CD14-positive monocyte (primary cell): Measurements from ENCODE around the gene DNMT3A. TPM values are rescaled to one million over a fixed set of nuclear protein-coding genes. Genes with fewer than 3 reads are reported as not detected.

Experiments
- DNase-seq, 3 donors: peaks; one replicate each; pipeline ENCODE4 v3.0.0-alpha.2; 2011 to 2022
- H2AFZ ChIP-seq: 2 replicates; pipeline ENCODE4 v1.6.0; 2012; ENCODE audit warnings: mild to moderate bottlenecking, low read depth, low read length, inconsistent platforms; ENCODE audit not compliant: insufficient read depth, poor library complexity, severe bottlenecking
- H3K27ac ChIP-seq, 2 donors: 1 replicate in 1 of 2; 2 replicates in 1 of 2; pipeline ENCODE4 v1.5.1; 2012 to 2013; ENCODE audit warnings: low read length in 2 of 2, control low read depth in 1 of 2, inconsistent platforms in 1 of 2, low read depth in 1 of 2, mild to moderate bottlenecking in 1 of 2
- H3K27me3 ChIP-seq, 2 donors: one replicate each; pipeline versions ENCODE4 v1.6.0 to v1.6.1; 2011 to 2013; ENCODE audit warnings: low read length in 2 of 2; ENCODE audit not compliant: control insufficient read depth in 2 of 2, insufficient read depth in 2 of 2
- H3K36me3 ChIP-seq, 2 donors: replicated peaks in 1 of 2; 1 replicate in 1 of 2; 2 replicates in 1 of 2; pipeline versions ENCODE4 v1.5.1 to v1.6.1; 2012 to 2013; ENCODE audit warnings: low read length in 2 of 2, control low read depth in 1 of 2, inconsistent platforms in 1 of 2, mild to moderate bottlenecking in 1 of 2; ENCODE audit not compliant: insufficient read depth in 2 of 2, control insufficient read depth in 1 of 2
- H3K4me1 ChIP-seq, 2 donors: 1 replicate in 1 of 2; 2 replicates in 1 of 2; pipeline versions ENCODE4 v1.5.1 to v1.6.1; 2012 to 2013; ENCODE audit warnings: low read length in 2 of 2, control low read depth in 1 of 2, inconsistent platforms in 1 of 2, mild to moderate bottlenecking in 1 of 2, moderate library complexity in 1 of 2; ENCODE audit not compliant: insufficient read depth in 2 of 2, control insufficient read depth in 1 of 2
- H3K4me2 ChIP-seq: replicated peaks from 2 replicates; pipeline ENCODE3; 2012; ENCODE audit warnings: low read length, moderate library complexity, mild to moderate bottlenecking; ENCODE audit not compliant: poor library complexity, severe bottlenecking; ENCODE audit errors: extremely low read depth
- H3K4me3 ChIP-seq, 3 experiments: fragments of 200-600 bp in 1 of 3; sonication (generic) in 1 of 3; replicated peaks in 1 of 3; 1 replicate in 2 of 3; 2 replicates in 1 of 3; pipeline ENCODE4 v1.5.1; 2011 to 2013; ENCODE audit warnings: low read length in 3 of 3, mild to moderate bottlenecking in 3 of 3, control low read depth in 2 of 3, low read depth in 2 of 3, inconsistent platforms in 1 of 3, moderate library complexity in 1 of 3
- H3K79me2 ChIP-seq: 2 replicates; pipeline ENCODE4 v1.6.0; 2012; ENCODE audit warnings: mild to moderate bottlenecking, control low read depth, inconsistent platforms, low read length, moderate library complexity; ENCODE audit not compliant: insufficient read depth
- H3K9ac ChIP-seq: 2 replicates; pipeline ENCODE4 v1.6.0; 2017; ENCODE audit warnings: low read length, mild to moderate bottlenecking; ENCODE audit not compliant: insufficient read depth, poor library complexity, severe bottlenecking
- H3K9me3 ChIP-seq, 2 donors: replicated peaks in 1 of 2; 1 replicate in 1 of 2; 2 replicates in 1 of 2; pipeline versions ENCODE4 v1.5.1 to v1.6.1; 2012 to 2013; ENCODE audit warnings: low read length in 2 of 2, control low read depth in 1 of 2; ENCODE audit not compliant: control insufficient read depth in 1 of 2, insufficient read depth in 1 of 2
- H4K20me1 ChIP-seq: 2 replicates; pipeline ENCODE4 v1.6.0; 2012; ENCODE audit warnings: mild to moderate bottlenecking, low read length, control low read depth, moderate library complexity; ENCODE audit not compliant: insufficient read depth
- H3K27ac Mint-ChIP-seq, 7 donors: one replicate each; pipeline ENCODE4 v1.8.0; 2020; ENCODE audit warnings: mild to moderate bottlenecking in 7 of 7, mixed read lengths in 7 of 7, moderate library complexity in 6 of 7, inconsistent platforms in 2 of 7
- H3K27me3 Mint-ChIP-seq, 3 donors: one replicate each; pipeline ENCODE4 v1.8.0; 2021 to 2022; ENCODE audit warnings: low read depth in 3 of 3, mild to moderate bottlenecking in 3 of 3, mixed read lengths in 3 of 3, moderate library complexity in 3 of 3, inconsistent platforms in 1 of 3
- H3K36me3 Mint-ChIP-seq, 2 donors: one replicate each; pipeline ENCODE4 v1.8.0; 2020; ENCODE audit warnings: mixed read lengths in 2 of 2, inconsistent platforms in 1 of 2, mild to moderate bottlenecking in 1 of 2
- H3K4me1 Mint-ChIP-seq: one replicate; pipeline ENCODE4 v1.8.0; 2020; ENCODE audit warnings: mild to moderate bottlenecking, mixed read lengths
- H3K4me3 Mint-ChIP-seq, 2 donors: one replicate each; pipeline ENCODE4 v1.8.0; 2020; ENCODE audit warnings: mild to moderate bottlenecking in 2 of 2, mixed read lengths in 2 of 2, moderate library complexity in 1 of 2
- H3K9me3 Mint-ChIP-seq, 7 donors: one replicate each; pipeline ENCODE4 v1.8.0; 2020 to 2022; ENCODE audit warnings: mixed read lengths in 7 of 7, mild to moderate bottlenecking in 6 of 7, moderate library complexity in 6 of 7, inconsistent platforms in 2 of 7
- WGBS: methylation state at CpG from one replicate; pipeline ENCODE4 v1.1.5; 2013; ENCODE audit warnings: missing lambda C conversion rate; ENCODE audit not compliant: insufficient coverage; 5-methylcytosine and 5-hydroxymethylcytosine counted together
- intact Hi-C, 2 donors: fragments of 100-400 bp; cut with micrococcal nuclease; formaldehyde crosslinking; loops; one replicate each; pipeline versions ENCODE4 v1.15.0 to v1.15.1; 2023
- polyA plus RNA-seq, 3 donors: library from polyadenylated mRNA; depleted of rRNA in 1 of 3; unstranded in 2 of 3; stranded (reverse) in 1 of 3; fragments of 300-500 nt in 2 of 3; fragments of >200 nt in 1 of 3; fragmentation: Illumina TruSeq in 2 of 3; gene quantifications; 1 replicate in 2 of 3; 2 replicates in 1 of 3; pipeline ENCODE4 v1.2.3, GENCODE V29; 2012 to 2021
- TF ChIP-seq, protein P1 (sequence below): fragments of 200-600 bp; IDR thresholded peaks from one replicate; pipeline ENCODE4 v1.8.0; 2022; ENCODE audit warnings: antibody characterized with exemption, mild to moderate bottlenecking

DNMT3A gene
- polyA plus RNA-seq, 3 donors, result 1.7 to 7.9 (median 2.7) TPM

DNA sequence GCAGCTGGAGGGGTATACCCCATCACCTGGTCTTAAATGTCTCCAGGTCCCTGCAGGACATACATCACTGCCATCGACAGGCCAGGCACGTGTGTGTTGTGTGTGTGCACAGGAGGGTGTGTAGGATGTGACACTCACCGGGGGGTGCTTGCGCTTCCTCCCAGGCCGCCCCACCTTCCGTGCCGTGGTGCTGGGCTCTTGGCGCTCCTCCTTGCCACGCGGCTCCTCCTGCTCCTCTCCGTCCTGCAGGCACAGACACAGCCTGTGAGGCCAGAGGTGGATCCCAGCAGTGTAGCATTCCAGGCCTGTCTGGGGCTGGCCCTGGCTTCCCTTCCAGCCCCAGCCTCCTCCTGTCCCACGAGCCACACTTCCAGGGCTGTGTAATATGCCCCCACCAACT is 41.7 kb downstream of the DNMT3A start:
- Histone ChIP-seq H3K36me3 (peaks cover 4 to 26% of the 10 kb centered on the region in 2 donors), H3K27me3 (no peaks in the 10 kb centered on the region), H3K4me3 (no peak overlapping the region), H3K4me1 (peaks cover 51 to 52% of the 10 kb centered on the region in 2 donors), H3K9ac (no peak overlapping the region), H3K4me2 (no peak overlapping the region), H3K9me3 (no peaks in the 10 kb centered on the region), H3K27ac (no peak overlapping the region), H4K20me1 (peaks cover 45% of the 10 kb centered on the region), H3K79me2 (no peaks in the 10 kb centered on the region), H2AFZ (no peak overlapping the region)
- Mint-ChIP-seq H3K4me3 (no peak overlapping the region), H3K4me1 (peaks cover 55% of the 10 kb centered on the region), H3K9me3 (no peaks in the 10 kb centered on the region), H3K36me3 (peaks cover 53 to 60% of the 10 kb centered on the region in 2 donors), H3K27ac (peak overlapping the region in 2 of 7 donors; percentile 14 to 58), H3K27me3 (peaks cover 1 to 9% (median 8%) of the 10 kb centered on the region in 3 donors)
- TF ChIP-seq, protein P1, sequence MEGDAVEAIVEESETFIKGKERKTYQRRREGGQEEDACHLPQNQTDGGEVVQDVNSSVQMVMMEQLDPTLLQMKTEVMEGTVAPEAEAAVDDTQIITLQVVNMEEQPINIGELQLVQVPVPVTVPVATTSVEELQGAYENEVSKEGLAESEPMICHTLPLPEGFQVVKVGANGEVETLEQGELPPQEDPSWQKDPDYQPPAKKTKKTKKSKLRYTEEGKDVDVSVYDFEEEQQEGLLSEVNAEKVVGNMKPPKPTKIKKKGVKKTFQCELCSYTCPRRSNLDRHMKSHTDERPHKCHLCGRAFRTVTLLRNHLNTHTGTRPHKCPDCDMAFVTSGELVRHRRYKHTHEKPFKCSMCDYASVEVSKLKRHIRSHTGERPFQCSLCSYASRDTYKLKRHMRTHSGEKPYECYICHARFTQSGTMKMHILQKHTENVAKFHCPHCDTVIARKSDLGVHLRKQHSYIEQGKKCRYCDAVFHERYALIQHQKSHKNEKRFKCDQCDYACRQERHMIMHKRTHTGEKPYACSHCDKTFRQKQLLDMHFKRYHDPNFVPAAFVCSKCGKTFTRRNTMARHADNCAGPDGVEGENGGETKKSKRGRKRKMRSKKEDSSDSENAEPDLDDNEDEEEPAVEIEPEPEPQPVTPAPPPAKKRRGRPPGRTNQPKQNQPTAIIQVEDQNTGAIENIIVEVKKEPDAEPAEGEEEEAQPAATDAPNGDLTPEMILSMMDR, result no peak
- intact Hi-C loops, result loop anchor here in 1 of 2 donors (5.0 kb wide), 1 partner anchor 37 kb away; no protein-coding TSS in a partner anchor
- 97% methylated on average over 10 of the region's 12 CpGs for WGBS
- no peak for DNase-seq

DNA sequence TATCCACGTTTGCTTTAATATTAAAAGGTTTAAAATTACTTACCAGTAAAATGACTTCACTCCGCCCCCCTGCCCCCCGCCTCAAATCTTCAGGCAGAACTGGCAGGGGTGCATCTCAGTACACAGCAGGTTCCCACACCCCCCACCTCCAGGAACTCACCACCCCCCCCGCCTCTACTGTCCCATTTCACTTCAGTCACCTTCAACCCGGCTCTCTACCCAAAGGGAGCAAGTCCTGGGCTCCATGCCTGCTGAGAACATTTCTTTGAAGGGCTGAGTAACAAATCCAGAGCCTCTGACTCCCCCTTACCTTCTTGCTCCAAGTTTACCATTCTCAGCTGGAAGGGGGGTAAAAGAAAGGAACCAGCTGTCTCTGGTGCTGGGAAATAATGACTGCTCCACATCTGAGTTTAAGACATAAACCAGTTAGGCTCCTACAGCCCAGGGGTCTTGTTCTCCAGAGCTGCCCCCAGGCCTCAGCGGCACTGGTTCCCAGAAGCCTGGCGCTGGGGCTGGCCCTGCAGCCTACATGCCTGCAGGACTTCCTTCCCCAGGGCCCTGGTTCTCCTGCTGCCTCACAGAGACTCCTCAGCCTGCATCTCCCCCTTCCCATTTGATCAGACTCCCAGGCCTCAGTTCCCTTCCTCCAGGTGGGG is 42.8 kb downstream of the DNMT3A start:
- no peaks in the 10 kb centered on the region for H3K9me3 Mint-ChIP-seq
- intact Hi-C loops, result no loop called here
- no peak overlapping the region for H3K4me2 ChIP-seq
- H3K4me1 ChIP-seq, result peaks cover 51 to 52% of the 10 kb centered on the region in 2 donors
- H3K27me3 Mint-ChIP-seq, result peaks cover 1 to 8% (median 4%) of the 10 kb centered on the region in 3 donors
- peaks cover 55% of the 10 kb centered on the region for H3K4me1 Mint-ChIP-seq
- no peaks in the 10 kb centered on the region for H3K27me3 ChIP-seq
- no peak for DNase-seq
- H2AFZ ChIP-seq, result no peak overlapping the region
- H3K27ac Mint-ChIP-seq, result no peak overlapping the region
- H3K27ac ChIP-seq, result no peak overlapping the region
- peaks cover 51 to 52% of the 10 kb centered on the region in 2 donors for H3K36me3 Mint-ChIP-seq
- H3K9me3 ChIP-seq, result no peaks in the 10 kb centered on the region
- H3K4me3 ChIP-seq, result no peak overlapping the region
- no peak overlapping the region for H3K4me3 Mint-ChIP-seq
- H3K79me2 ChIP-seq, result no peaks in the 10 kb centered on the region
- no peak overlapping the region for H3K9ac ChIP-seq
- TF ChIP-seq, protein P1, result no peak
- H4K20me1 ChIP-seq, result peaks cover 35% of the 10 kb centered on the region
- peaks cover 4 to 24% of the 10 kb centered on the region in 2 donors for H3K36me3 ChIP-seq
- 89% methylated on average over 5 of the region's 7 CpGs for WGBS
